Measurements from ENCODE around the gene ZNF497.
"Not testable (repeated sequence)": the region's sequence is repeated elsewhere in the genome, so short reads cannot be mapped to it uniquely, and the experiment has no call there.

DNA sequence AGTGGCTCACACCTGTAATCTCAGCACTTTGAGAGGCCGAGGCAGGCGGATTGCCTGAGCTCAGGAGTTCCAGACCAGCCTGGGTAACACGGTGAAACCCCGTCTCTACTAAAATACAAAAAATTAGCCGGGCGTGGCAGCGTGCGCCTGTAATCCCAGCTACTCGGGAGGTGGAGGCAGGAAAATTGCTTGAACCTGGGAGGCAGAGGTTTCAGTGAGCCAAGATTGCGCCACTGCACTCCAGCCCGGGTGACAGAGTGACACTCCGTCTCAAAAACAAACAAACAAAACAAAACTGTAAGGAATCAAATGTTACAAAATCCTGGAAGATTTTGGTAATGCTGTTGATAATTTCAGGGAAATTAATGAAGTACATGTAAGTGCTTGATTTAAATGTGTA is 14.5 kb downstream of the ZNF497 start:
- TF ChIP-seq, protein P1, sequence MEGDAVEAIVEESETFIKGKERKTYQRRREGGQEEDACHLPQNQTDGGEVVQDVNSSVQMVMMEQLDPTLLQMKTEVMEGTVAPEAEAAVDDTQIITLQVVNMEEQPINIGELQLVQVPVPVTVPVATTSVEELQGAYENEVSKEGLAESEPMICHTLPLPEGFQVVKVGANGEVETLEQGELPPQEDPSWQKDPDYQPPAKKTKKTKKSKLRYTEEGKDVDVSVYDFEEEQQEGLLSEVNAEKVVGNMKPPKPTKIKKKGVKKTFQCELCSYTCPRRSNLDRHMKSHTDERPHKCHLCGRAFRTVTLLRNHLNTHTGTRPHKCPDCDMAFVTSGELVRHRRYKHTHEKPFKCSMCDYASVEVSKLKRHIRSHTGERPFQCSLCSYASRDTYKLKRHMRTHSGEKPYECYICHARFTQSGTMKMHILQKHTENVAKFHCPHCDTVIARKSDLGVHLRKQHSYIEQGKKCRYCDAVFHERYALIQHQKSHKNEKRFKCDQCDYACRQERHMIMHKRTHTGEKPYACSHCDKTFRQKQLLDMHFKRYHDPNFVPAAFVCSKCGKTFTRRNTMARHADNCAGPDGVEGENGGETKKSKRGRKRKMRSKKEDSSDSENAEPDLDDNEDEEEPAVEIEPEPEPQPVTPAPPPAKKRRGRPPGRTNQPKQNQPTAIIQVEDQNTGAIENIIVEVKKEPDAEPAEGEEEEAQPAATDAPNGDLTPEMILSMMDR (conservative IDR thresholded peaks at IDR 0.05): not testable (repeated sequence)
- TF ChIP-seq ZFX (IDR thresholded peaks at IDR 0.05): not testable (repeated sequence)
